NCI-H2227 (cell line): ENCODE measurements around the gene EP400.

Experiments used
- DNase-seq: peaks from one replicate; lab custom pipeline; 2025; ENCODE audit not compliant: unreplicated experiment; lab: John Stamatoyannopoulos, UW

Gene EP400

DNA sequence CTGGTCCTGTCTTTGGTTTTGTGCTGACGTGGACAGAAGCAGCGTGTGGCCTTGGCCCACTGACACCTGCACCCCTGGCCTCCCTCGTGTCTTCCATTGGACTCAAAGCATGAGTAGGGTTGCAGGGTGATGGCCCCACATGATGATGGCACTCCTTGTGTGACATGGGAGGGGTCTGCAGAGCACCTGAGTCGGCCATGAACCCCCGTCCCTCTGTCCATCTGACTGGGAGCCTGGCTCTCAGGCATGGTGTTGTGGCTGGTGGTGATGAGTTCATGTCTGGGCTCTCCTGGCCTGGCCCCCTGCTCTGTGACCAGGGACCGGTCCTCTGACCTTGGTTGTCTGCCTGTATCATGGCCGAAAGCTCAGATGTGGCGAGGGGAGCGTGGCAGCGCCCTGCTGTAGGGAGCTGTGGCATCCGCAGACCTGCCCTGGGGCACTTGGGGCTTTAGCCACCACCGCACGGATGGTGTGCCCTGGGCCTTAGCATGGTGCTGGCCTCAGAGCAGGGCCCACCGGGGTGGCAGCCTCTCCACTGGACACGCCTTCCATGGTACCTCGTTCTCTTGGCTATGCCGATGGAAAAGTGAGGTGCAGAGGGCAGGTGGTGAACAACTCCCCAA, 38.6 kb upstream of the EP400 start:
- DNase-seq, result no peak

DNA sequence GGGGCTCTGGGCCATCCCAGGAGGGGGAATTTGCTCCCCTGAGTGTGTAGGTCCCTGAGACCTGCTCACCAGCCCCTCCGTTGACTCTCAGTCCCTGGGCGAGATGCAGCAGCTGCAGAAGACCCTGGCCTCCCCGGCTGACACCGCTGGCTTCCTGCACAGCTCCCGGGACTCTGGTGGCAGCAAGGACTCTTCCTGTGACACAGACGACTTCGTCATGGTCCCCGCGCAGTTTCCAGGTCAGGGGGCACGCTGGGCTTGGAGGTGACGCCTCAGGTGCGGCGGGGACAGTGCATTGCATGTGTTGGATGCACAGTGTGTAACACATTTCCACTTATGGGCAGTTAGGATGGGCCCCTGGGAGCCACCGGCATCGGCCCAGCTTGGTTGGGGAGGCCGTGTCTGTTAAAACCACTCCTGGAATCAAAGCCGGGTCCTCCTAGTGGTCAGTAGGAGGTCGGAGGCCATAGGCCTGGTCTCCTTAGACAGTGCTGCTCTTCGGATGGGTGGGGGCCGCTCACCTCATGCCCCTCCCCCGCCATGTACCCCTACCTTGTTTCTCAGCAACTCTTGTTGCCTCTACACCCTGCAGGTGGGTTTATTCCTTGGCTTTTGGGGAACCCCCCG, 37.8 kb upstream of the EP400 start:
- DNase-seq, result no peak

DNA sequence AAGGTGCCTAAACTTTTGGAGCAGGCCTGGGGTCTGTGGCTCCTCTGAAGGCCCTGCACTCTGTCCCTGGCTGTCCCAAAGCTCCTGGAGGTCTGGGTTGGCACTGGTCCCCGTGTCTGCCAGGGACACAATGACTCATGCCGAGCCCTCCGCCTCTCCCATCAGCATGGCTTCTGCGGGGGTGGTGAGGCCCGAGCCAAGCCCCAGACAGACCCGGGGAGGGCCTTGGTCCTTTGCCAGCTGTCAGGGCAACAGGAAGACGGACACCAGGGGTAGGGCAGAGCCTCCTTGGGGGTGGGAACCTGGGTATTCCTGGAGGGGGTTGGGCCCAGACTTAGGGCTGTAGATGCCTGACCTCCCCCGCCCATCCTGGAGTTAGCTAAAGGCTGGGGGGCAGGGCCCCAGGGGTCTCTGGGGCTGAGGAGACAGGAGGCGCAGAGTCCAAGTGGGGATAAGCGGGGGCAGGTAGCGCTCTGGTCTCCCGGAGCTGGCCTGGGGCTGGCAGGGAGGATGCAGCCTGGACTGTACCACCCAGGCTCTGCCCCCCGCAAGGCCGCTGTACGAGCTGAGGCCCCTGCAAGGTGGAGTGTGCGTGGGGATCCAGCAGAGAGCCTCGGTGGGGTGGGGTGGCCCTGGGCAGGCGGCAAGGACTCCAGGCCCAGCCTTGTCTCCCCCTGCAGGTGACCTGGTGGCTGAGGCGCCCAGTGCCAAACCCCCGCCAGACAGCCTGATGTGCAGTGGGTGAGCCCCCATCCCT, 37.0 kb upstream of the EP400 start:
- no peak for DNase-seq

DNA sequence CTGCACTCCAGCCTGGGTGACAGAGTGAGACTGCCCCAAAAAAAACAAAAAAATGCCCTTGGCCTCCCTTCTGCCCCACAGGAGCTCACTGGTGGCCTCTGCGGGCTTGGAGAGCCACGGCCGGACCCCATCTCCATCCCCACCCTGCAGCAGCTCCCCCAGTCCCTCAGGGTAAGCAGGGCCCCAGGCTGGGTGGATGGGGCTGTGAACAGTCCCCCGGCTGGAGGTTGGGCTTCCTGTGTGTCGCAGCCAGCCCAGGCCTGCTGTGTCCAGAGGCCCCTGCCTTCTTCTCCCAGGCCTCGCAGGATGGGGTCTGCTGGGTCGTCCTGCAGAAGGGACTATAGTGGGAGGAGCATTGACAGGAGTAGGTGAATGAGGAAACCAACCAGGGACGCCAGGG, 36.1 kb upstream of the EP400 start:
- no peak for DNase-seq

DNA sequence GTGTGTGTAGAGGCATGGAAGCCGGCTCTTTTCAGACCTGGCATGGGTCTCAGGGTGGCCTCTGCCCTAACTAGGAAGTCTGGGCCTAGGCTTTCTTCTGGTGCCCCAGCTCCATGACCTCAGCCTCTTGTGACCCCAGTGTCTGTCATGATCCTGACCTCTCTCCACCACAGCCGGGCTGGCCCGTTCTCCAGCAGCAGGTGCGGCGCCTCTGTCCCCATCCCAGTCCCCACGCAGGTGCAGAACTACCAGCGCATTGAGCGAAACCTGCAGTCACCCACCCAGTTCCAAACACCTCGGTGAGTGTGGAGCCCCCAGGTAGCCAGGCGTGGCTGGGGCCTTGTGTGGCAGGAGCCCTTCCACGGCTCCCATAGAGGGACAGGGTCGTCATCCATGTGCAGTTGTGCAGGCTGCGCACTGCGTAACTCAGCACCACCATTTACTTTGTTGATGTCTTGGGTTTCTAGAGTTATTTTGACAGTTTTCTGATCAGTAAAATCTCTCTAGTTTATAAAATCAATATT, 35.5 kb upstream of the EP400 start:
- no peak for DNase-seq

DNA sequence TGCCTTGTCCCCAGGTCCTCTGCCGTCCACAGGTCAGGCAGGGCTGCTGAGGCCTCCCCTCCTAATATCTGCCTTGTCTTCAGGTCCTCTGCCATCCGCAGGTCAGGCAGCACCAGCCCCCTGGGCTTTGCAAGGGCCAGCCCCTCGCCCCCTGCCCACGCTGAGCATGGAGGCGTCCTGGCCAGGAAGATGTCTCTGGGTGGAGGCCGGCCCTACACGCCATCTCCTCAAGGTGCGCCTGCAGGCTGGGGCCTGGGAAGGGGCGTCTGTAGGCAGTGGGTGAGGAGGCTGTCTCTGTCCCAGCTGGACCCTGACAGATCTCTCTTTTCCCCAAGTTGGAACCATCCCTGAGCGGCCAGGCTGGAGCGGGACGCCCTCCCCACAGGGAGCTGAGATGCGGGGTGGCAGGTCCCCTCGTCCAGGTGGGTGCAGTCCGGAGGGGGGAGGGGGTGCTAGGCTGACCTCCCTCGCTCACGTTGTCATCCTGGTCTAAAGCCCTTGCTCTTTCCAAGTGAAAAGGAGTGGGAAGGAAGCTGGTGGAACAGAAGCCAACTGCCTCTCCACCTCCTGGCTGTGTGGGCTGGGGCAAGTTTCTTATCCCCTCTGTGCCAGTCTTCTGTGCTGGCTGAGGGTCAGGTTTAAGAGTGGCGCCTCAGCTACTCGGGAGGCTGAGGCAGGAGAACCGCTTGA, 34.6 kb upstream of the EP400 start:
- DNase-seq, result no peak

DNA sequence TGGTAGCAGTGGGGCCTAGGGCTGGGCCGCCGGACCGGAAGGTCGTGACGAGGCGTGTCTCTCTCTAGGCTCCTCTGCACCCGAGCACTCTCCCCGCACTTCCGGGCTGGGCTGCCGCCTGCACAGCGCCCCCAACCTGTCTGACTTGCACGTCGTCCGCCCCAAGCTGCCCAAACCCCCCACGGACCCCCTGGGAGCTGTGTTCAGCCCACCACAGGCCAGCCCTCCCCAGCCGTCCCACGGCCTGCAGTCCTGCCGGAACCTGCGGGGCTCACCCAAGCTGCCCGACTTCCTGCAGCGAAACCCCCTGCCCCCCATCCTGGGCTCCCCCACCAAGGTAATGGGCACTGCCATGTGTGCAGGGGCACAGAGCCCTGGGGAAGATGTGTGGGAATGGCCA, 33.9 kb upstream of the EP400 start:
- no peak for DNase-seq

DNA sequence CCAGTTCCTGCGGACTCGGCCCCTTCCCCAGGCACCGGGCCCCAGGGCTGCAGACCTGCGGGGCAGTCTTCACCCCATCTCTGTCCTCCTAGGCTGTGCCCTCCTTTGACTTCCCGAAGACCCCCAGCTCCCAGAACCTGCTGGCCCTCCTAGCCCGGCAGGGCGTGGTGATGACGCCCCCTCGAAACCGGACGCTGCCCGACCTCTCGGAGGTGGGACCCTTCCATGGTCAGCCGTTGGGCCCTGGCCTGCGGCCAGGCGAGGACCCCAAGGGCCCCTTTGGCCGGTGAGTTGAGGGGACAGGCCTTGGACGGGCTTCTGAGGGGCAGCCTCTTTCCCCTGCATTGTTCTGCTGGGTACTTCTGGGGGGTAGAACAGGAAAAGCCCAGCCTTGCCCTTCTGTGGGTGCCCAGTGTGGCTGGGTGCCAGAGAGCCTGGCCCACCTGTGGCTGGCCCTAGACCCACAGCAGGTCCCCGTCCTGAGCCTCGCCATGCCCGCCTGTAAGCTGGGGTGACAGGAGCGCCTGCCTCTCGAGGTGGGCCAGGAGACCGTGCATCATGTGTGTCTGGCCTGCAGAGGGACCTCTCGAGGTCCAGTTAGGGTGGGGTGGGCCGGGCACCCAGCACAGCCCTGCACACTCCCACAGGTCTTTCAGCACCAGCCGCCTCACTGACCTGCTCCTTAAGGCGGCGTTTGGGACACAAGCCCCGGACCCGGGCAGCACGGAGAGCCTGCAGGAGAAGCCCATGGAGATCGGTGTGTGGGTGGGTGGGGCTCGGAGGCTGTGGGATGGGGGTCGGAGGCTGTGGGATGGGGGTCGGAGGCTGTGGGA, 33.2 kb upstream of the EP400 start:
- DNase-seq, result no peak

DNA sequence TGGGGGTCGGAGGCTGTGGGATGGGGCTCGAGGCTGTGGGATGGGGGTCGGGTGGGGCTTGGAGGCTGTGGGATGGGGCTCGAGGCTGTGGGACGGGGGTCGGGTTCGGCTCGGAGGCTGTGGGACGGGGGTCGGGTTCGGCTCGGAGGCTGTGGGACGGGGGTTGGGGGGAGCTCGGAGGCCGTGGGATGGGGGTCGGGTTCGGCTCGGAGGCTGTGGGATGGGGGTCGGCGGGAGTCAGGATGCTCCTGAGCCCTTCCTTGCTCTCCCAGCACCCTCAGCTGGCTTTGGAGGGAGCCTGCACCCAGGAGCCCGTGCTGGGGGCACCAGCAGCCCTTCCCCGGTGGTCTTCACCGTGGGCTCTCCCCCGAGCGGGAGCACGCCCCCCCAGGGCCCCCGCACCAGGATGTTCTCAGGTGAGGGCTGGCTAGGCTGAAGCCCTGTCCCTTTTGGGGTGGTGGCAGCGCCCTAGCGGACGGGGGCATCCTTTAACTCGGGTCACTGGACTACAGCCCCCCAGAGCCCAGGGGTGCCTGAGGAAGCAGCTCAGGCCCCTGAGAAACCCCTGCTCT, 32.5 kb upstream of the EP400 start:
- DNase-seq, result no peak

DNA sequence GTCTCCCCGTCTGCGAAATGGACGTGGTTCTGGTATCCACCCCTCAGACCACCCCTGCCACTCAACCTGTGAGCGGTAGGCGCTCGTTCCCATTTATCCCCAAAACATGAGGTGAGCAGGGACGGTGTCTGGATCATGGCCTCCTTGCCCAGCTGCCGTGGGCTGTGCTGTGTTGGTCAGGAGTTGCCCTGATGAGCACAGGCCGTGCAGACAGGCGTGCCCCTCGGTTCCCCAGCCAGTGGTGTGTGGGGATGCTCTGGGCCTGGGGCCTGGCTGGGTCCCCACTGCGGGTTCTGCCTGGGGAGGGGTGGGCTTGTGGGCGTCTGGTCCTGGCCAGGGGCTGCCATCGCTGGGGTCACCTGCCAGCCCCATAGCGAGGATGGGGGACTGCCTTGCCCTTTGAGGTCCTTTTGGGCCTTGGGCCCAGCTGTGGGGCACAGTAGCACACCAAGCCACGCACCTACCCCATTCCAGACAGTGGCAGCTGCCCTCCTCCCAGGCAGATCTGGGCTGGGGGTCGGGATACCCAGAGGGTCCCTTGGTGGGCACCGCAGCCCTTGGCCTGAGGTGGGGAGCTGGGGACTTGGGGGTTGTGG, 31.9 kb upstream of the EP400 start:
- DNase-seq, result no peak

DNA sequence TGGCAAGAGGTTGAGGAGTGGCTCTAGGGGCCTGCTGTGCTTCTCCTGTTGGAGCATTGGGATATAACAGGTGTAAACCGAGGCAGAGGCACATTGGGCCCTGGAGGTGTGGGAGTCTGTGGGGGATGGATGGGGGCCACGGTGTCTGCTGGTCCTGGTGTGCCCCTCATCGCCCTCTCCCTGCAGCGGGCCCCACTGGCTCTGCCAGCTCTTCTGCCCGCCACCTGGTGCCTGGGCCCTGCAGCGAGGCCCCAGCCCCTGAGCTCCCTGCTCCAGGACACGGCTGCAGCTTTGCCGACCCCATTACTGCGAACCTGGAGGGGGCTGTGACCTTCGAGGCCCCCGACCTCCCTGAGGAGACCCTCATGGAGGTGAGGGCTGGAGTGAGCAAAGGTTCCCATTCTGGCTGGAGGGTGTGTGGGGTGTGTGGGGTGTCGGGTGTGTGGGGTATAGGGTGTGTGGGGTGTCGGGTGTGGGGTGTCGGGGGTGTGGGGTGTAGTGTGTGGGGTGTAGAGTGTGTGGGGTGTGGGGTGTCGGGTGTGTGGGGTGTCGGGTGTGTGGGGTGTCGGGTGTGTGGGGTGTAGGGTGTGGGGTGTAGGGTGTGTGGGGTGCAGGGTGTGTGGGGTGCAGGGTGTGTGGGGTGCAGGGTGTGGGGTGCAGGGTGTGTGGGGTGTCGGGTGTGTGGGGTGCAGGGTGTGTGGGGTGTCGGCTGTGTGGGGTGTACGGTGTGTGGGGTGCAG, 31.3 kb upstream of the EP400 start:
- DNase-seq, result no peak

DNA sequence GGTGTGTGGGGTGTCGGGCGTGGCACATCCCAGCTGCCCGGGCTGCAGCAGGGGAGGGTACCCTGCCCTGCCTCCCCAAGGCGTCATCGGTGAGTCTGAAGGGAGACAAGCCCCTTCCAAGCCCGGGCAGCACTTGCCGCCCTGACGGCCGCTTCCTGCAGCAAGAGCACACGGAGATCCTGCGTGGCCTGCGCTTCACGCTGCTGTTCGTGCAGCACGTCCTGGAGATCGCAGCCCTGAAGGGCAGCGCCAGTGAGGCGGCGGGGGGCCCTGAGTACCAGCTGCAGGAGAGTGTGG, 30.7 kb upstream of the EP400 start:
- DNase-seq, result no peak

DNA sequence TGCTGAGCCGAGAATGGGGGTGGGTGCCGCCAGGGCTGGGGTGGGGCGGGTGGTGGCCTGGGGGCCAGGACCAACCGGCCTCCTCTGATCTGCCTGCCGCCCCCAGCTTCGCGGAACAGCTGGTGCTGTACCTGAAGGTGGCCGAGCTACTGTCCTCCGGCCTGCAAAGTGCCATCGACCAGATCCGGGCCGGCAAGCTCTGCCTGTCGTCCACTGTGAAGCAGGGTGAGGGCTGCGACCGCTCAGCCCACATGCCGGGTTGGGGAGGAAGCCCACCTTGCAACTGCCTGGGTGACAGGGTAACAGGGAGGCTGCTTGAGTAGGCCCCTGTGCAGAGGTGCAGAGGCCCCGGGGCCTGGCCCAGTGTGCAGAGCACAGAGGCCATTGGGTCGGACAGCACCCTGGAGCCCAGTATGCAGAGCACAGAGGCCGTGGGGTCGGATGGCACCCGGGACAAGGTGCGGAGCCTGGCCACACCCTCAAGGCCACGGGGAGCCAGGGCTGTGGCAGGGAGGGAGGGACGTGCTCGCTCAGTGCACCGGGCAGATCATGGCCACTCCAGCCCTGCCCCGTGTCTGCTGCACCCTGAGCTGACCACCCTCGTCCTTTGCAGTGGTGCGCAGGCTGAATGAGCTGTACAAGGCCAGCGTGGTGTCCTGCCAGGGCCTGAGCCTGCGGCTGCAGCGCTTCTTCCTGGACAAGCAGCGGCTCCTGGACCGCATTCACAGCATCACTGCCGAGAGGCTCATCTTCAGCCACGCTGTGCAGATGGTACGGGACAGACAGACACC, 30.2 kb upstream of the EP400 start:
- DNase-seq, result no peak

DNA sequence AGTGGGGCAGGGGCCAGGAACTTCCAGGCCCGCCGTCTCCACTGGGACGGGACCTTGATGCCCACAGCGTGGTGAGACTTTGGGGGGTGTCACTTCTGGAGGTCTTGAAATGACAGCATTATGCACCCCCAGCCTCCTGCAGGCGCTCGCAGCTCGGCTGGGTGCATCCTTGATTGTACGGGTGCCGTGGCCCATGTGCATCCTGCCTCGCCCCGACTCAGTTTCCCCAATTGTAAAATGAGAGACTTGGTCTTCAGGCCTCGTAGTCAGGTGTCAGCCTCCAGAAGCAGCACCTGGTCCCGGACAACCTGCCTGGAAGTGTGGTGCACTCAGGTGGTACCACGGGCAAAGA, 29.6 kb upstream of the EP400 start:
- DNase-seq, result no peak

DNA sequence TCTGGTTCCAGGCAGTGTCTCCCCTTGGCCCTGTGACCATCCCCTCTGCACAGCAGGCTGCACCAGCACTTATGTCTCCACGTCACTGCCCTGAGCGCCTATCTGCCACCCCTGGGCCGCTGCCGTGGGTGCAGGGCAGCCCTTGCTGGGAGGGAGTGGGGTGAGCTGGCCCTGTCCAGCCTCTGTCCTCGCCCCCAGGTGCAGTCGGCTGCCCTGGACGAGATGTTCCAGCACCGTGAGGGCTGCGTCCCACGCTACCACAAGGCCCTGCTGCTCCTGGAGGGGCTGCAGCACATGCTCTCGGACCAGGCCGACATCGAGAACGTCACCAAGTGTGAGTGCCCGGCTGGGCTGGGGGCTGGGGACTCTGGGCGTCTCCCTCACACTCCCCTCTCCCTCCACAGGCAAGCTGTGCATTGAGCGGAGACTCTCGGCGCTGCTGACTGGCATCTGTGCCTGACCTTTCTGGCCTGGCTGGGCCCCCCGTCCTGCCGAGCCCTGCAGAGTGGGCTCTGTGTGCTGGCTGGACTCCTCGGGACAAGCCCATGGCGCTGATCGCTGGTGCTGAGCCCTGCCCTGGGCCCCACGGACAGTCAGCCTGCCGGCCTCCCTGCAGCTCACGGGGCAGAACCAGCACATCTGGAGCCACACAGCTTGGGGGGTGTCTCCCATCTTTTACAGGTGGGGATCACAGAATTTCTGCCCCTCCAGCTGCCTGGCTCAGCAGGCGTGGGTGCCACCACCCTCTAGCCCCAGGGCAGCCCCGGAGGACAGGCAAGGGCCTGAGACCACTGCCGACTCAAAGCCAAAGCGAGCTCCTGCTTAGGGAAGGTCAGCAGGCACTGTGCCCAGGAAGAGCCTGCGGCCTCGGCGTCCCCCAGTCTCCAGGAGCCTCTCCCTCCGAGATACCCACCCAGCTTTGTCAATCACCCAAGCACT, 28.6 kb upstream of the EP400 start:
- no peak for DNase-seq

DNA sequence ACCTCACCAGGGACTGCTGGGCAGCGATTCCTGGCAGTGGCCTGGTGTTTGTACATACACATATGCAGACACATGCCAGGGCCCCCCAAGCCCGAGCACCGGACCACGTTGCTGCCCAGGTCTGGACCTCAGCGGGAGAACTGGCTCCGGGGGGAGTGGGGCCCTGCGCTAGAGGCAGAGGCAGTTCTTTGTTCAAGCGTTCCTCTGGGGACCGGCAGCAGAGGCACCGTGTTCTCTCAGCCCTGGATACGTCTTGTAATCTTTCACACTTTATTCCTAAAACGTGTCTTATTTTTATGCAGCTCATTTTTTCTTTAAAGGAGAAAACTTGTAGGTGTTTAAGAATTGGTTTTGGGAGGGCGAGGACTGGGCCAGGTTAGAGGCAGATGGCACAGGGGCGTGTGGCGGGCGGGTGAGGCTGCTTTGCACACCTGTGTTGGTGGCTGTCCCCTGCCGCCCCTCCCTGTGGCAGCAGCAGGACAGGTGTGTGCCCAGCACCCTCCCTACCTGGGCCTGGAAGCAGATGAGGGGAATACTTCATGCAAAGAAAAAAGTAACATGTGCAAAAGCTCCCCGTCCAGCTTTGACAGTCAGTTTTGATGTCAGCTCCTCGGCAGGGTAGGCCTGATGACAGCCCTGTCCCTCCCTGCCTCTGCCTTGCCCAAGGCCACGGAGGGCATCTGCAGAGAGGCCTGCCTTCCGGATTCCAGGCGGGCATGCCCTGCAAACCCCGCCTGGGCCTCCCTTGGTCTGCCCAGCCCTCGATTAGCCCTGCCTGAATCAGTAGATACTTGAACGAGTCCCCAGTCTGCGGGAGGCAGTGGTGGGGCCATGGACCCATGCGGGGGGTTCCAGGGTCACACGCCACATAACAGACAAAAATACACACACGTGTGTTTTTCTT, 27.6 kb upstream of the EP400 start:
- DNase-seq, result no peak

DNA sequence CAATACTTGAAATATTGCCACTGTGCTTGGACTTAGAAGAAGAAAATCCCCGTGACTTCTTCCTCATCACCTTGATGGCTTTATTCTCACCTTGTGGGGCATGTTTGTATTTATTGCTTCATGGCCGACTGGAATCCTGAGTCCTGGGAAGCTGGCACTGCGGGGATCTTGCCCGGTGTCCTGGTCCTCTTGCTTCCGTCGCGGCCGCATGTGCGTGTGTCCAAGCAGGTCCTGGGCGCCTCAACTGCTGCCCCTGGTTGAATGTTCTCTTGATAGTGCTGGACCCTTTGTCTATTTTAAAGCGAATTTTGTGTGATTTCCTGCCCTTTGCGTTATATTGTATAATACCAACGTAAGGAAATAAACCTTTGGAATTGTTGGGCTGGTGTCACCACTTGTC, 27.0 kb upstream of the EP400 start:
- DNase-seq, result no peak
